HepG2 (cell line): ENCODE data around the gene COL26A1. TPM values are rescaled to one million over a fixed set of nuclear protein-coding genes. Genes with fewer than 3 reads are reported as not detected.

Source experiments
- BORCS8-MEF2B ChIP-seq: sonication (generic); formaldehyde crosslinking; IDR thresholded peaks from 2 replicates; pipeline ENCODE4 v1.8.0; 2022; ENCODE audit warnings: mild to moderate bottlenecking, missing genetic modification reagents
- CREM ChIP-seq, 2 experiments: sonication (generic) in 1 of 2; formaldehyde crosslinking in 1 of 2; IDR thresholded peaks; 2 replicates each; pipeline versions ENCODE4 v1.4.0 to v1.6.1; 2016 to 2020; ENCODE audit warnings: antibody characterized with exemption in 1 of 2, mild to moderate bottlenecking in 1 of 2, missing genetic modification reagents in 1 of 2
- DPF2 ChIP-seq: sonication (generic); formaldehyde crosslinking; IDR thresholded peaks from 2 replicates; pipeline ENCODE4 v1.4.0; 2020; ENCODE audit warnings: mild to moderate bottlenecking, low read depth, missing genetic modification reagents, borderline replicate concordance
- HMG20A ChIP-seq: IDR thresholded peaks from 2 replicates; pipeline ENCODE4 v1.6.1; 2016; ENCODE audit warnings: borderline replicate concordance
- SMARCC2 ChIP-seq: fragments of 450-650 bp; IDR thresholded peaks from 2 replicates; pipeline ENCODE4 v1.6.1; 2017; ENCODE audit warnings: antibody characterized with exemption, mild to moderate bottlenecking
- SPEN ChIP-seq: sonication (generic); formaldehyde crosslinking; IDR thresholded peaks from 2 replicates; pipeline ENCODE4 v1.5.1; 2020; ENCODE audit warnings: low read depth, mild to moderate bottlenecking, missing genetic modification reagents
- TCF7 ChIP-seq: sonication (generic); IDR thresholded peaks from 2 replicates; pipeline ENCODE4 v1.6.1; 2016; ENCODE audit warnings: antibody characterized with exemption, low read depth
- TOE1 ChIP-seq: sonication (generic); formaldehyde crosslinking; IDR thresholded peaks from 2 replicates; pipeline ENCODE4 v1.4.0; 2020; ENCODE audit warnings: mild to moderate bottlenecking, missing genetic modification reagents
- ZBTB38 ChIP-seq: sonication (generic); formaldehyde crosslinking; IDR thresholded peaks from 2 replicates; pipeline ENCODE4 v1.5.1; 2020; ENCODE audit warnings: mild to moderate bottlenecking, missing genetic modification reagents
- ZFX ChIP-seq: sonication (generic); formaldehyde crosslinking; IDR thresholded peaks from 2 replicates; pipeline ENCODE4 v1.4.0; 2020; ENCODE audit warnings: mild to moderate bottlenecking, low read depth, missing genetic modification reagents, moderate library complexity
- ZNF253 ChIP-seq: sonication (generic); formaldehyde crosslinking; IDR thresholded peaks from 2 replicates; pipeline ENCODE4 v1.8.0; 2022; ENCODE audit warnings: mild to moderate bottlenecking, missing genetic modification reagents, borderline replicate concordance
- ZNF367 ChIP-seq: sonication (generic); formaldehyde crosslinking; IDR thresholded peaks from 2 replicates; pipeline ENCODE4 v1.4.0; 2020; ENCODE audit warnings: missing genetic modification reagents, borderline replicate concordance
- ZNF496 ChIP-seq: sonication (generic); formaldehyde crosslinking; IDR thresholded peaks from 2 replicates; pipeline ENCODE4 v1.8.1; 2023; ENCODE audit warnings: mild to moderate bottlenecking, moderate library complexity, missing genetic modification reagents; ENCODE audit not compliant: insufficient replicate concordance
- ZNF572 ChIP-seq: sonication (generic); formaldehyde crosslinking; IDR thresholded peaks from 2 replicates; pipeline ENCODE4 v1.5.1; 2020; ENCODE audit warnings: mild to moderate bottlenecking, missing genetic modification reagents
- ZNF747 ChIP-seq: sonication (generic); formaldehyde crosslinking; IDR thresholded peaks from 2 replicates; pipeline ENCODE4 v1.8.1; 2023; ENCODE audit warnings: missing genetic modification reagents, mild to moderate bottlenecking, borderline replicate concordance
- ZNF816 ChIP-seq: sonication (generic); formaldehyde crosslinking; IDR thresholded peaks from 2 replicates; pipeline ENCODE4 v1.8.0; 2022; ENCODE audit warnings: missing genetic modification reagents, mild to moderate bottlenecking, borderline replicate concordance
- polyA plus RNA-seq, 8 experiments: library from polyadenylated mRNA; depleted of rRNA in 3 of 8; stranded (reverse) in 7 of 8; unstranded in 1 of 8; fragments of >200 nt; fragmentation: Illumina TruSeq in 4 of 8; extraction: Trizol in 4 of 8; gene quantifications; 2 replicates each; pipeline versions ENCODE4 v1.2.1 to v1.2.3, GENCODE V29; 2011 to 2016; ENCODE audit warnings: low read depth in 4 of 8, missing spikeins in 1 of 8, mixed read lengths in 1 of 8; ENCODE audit not compliant: insufficient read depth in 1 of 8
- total RNA-seq, 5 experiments: library from RNA; depleted of rRNA; stranded (reverse); fragments of >200 nt; fragmentation: Illumina TruSeq; extraction: Trizol; gene quantifications; 2 replicates each; pipeline ENCODE4 v1.2.3, GENCODE V29; 2016; ENCODE audit warnings: low read depth in 1 of 5
- TF ChIP-seq, protein P1 (sequence below): sonication (generic); formaldehyde crosslinking; IDR thresholded peaks from 2 replicates; pipeline ENCODE4 v1.8.0; 2022; ENCODE audit warnings: missing genetic modification reagents, low read depth, mild to moderate bottlenecking, borderline replicate concordance
- TF ChIP-seq, protein P2 (sequence below): sonication (generic); formaldehyde crosslinking; conservative IDR thresholded peaks from 2 replicates; pipeline ENCODE4 v1.4.0; 2020; ENCODE audit warnings: missing genetic modification reagents
- TF ChIP-seq, protein P3 (sequence below): sonication (generic); formaldehyde crosslinking; IDR thresholded peaks from 2 replicates; pipeline ENCODE4 v1.4.0; 2020; ENCODE audit warnings: missing genetic modification reagents
- TF ChIP-seq, protein P4 (sequence below): sonication (generic); formaldehyde crosslinking; IDR thresholded peaks from 2 replicates; pipeline ENCODE4 v1.4.0; 2020; ENCODE audit warnings: missing genetic modification reagents, mild to moderate bottlenecking, borderline replicate concordance
- TF ChIP-seq, protein P5 (sequence below): sonication (generic); formaldehyde crosslinking; IDR thresholded peaks from 2 replicates; pipeline ENCODE4 v1.5.0; 2020; ENCODE audit warnings: mild to moderate bottlenecking, missing genetic modification reagents

COL26A1 gene
- total and polyA plus RNA-seq, 2 of the 13 experiments (the other 11 are each of a cell fraction or from before 2014, with no cell fraction given) = 7.8 to 9.2 TPM

DNA sequence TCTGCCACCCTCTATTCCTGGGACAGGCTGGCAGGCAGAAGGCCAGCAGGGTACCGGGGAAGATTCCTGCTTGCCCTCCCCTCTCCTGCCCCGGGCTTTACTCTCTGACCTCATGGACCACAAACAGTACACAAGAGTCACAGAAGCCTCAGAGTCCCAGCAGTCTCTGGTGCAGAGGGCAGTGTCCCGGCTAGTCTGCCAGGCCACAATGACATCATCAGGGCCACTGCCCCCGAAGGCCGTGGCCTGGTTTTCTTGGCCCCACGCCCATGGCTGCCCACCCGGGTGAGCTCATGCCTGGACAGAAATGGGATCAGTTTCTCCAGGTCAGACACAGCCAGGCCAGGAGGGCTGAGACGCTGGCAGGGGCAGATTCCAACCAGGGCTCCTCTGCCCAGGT, 174.5 kb downstream of the COL26A1 start (continued):
- TF ChIP-seq, protein P1, sequence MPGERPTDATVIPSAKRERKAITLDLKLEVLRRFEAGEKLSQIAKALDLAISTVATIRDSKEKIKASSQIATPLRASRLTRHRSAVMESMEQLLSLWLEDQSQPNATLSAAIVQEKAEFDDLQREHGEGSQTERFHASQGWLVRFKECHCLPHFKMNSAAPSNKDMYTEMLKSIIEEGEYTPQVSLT (CRISPR knock-in tag) = no peak
- TF ChIP-seq DPF2 (CRISPR knock-in tag) (no peak), HMG20A (CRISPR knock-in tag) (peak; percentile 22; the same call in 1 of the 2 replicates), ZNF496 (CRISPR knock-in tag) (no peak), ZNF816 (CRISPR knock-in tag) (no peak), ZNF253 (CRISPR knock-in tag) (no peak), ZFX (CRISPR knock-in tag) (peak; percentile 53; the same call in 1 of the 2 replicates), SMARCC2 (no peak), ZNF367 (CRISPR knock-in tag) (no peak), TCF7 (no peak), ZNF572 (CRISPR knock-in tag) (no peak), SPEN (peak; percentile 52; the same call in 1 of the 2 replicates), CREM (IDR thresholded peaks at IDR 0.05) (peak; percentile 42; the same call in 1 of the 2 replicates), CREM (CRISPR knock-in tag; IDR thresholded peaks at IDR 0.05) (no peak), ZNF747 (CRISPR knock-in tag) (no peak), TOE1 (CRISPR knock-in tag) (no peak), ZBTB38 (CRISPR knock-in tag) (no peak), BORCS8-MEF2B (CRISPR knock-in tag) (no peak)
- TF ChIP-seq, protein P2, sequence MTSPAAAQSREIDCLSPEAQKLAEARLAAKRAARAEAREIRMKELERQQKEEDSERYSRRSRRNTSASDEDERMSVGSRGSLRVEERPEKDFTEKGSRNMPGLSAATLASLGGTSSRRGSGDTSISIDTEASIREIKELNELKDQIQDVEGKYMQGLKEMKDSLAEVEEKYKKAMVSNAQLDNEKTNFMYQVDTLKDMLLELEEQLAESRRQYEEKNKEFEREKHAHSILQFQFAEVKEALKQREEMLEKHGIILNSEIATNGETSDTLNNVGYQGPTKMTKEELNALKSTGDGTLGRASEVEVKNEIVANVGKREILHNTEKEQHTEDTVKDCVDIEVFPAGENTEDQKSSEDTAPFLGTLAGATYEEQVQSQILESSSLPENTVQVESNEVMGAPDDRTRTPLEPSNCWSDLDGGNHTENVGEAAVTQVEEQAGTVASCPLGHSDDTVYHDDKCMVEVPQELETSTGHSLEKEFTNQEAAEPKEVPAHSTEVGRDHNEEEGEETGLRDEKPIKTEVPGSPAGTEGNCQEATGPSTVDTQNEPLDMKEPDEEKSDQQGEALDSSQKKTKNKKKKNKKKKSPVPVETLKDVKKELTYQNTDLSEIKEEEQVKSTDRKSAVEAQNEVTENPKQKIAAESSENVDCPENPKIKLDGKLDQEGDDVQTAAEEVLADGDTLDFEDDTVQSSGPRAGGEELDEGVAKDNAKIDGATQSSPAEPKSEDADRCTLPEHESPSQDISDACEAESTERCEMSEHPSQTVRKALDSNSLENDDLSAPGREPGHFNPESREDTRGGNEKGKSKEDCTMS = no peak
- TF ChIP-seq, protein P3, sequence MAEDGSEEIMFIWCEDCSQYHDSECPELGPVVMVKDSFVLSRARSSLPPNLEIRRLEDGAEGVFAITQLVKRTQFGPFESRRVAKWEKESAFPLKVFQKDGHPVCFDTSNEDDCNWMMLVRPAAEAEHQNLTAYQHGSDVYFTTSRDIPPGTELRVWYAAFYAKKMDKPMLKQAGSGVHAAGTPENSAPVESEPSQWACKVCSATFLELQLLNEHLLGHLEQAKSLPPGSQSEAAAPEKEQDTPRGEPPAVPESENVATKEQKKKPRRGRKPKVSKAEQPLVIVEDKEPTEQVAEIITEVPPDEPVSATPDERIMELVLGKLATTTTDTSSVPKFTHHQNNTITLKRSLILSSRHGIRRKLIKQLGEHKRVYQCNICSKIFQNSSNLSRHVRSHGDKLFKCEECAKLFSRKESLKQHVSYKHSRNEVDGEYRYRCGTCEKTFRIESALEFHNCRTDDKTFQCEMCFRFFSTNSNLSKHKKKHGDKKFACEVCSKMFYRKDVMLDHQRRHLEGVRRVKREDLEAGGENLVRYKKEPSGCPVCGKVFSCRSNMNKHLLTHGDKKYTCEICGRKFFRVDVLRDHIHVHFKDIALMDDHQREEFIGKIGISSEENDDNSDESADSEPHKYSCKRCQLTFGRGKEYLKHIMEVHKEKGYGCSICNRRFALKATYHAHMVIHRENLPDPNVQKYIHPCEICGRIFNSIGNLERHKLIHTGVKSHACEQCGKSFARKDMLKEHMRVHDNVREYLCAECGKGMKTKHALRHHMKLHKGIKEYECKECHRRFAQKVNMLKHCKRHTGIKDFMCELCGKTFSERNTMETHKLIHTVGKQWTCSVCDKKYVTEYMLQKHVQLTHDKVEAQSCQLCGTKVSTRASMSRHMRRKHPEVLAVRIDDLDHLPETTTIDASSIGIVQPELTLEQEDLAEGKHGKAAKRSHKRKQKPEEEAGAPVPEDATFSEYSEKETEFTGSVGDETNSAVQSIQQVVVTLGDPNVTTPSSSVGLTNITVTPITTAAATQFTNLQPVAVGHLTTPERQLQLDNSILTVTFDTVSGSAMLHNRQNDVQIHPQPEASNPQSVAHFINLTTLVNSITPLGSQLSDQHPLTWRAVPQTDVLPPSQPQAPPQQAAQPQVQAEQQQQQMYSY (CRISPR knock-in tag) = no peak
- TF ChIP-seq, protein P4, sequence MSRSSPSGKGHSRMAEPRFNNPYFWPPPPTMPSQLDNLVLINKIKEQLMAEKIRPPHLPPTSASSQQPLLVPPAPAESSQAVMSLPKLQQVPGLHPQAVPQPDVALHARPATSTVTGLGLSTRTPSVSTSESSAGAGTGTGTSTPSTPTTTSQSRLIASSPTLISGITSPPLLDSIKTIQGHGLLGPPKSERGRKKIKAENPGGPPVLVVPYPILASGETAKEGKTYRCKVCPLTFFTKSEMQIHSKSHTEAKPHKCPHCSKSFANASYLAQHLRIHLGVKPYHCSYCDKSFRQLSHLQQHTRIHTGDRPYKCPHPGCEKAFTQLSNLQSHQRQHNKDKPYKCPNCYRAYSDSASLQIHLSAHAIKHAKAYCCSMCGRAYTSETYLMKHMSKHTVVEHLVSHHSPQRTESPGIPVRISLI = no peak
- TF ChIP-seq, protein P5, sequence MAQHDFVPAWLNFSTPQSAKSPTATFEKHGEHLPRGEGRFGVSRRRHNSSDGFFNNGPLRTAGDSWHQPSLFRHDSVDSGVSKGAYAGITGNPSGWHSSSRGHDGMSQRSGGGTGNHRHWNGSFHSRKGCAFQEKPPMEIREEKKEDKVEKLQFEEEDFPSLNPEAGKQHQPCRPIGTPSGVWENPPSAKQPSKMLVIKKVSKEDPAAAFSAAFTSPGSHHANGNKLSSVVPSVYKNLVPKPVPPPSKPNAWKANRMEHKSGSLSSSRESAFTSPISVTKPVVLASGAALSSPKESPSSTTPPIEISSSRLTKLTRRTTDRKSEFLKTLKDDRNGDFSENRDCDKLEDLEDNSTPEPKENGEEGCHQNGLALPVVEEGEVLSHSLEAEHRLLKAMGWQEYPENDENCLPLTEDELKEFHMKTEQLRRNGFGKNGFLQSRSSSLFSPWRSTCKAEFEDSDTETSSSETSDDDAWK (CRISPR knock-in tag) = no peak
